AG08396 (cell line): ENCODE results near the gene BCL11B.

Experiments
- DNase-seq: peaks from one replicate; pipeline ENCODE4 v3.0.0; 2012; ENCODE audit warnings: low spot score, mixed read lengths

Gene BCL11B

DNA sequence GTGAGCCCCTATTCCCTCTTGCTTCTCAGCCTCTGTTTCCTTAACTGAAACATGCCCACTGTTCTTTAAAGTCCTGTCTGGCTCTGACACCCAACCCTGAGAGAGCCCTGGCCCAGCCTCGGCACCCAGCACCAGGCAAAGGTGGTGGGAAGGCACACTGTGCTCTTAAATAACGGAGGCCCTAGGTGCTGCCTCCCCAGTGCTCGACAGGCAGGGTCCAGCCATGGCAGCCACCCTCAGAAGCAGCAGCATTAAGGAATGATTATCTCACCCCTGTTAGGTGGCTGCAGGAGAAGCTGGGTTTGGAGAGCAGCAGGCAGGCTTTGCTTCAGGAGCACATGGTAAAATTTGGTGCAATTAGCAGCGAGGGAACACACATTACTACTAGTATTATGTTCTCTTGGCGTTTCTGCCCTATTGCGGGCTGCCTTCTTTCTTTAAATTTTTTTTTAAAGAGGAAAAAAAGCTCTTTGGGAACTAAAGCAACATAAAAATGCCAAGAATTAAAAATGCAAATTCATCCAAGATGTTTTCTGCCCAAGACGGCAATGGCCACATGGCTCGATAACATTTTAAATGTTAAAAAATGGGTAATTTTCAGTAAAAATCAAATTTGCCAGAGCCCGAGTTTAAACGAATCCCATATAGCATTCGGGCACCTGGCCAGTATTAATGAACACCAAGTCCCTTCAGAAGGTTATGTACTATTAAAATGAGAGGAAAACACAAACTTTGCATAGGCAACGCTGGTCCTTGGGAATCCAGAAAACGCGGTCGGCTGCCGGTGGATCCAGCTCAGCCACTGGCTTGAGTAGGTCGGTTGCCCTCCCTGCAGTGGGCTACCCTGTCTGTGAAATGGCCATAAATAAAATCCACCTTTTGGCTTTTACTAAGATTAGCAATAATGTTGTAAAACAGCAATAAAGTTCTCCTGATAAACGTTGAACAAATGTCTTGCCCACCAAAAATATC is 152.2 kb downstream of the BCL11B start:
- DNase-seq = no peak
